HL-60/S4 treated with phorbol 12-myristate 13-acetate at 8.2 ng/mL for 4 days and 3 days (cell line): ENCODE measurements around the gene KRTAP24-1.

Experiments used
- in situ Hi-C: fragments of 300-500 bp; cut with MboI; formaldehyde crosslinking; loops from 2 replicates; pipeline ENCODE4 v1.15.0; 2022; ENCODE audit warnings: low sequenced_read_pairs

Gene KRTAP24-1

GRCh38 chr21:30282850-30283249 lies at the start of gene KRTAP24-1:
TSS of gene KRTAP24-1 (minus strand) at chr21:30282950. CDS start at chr21:30282932, 18 bp downstream.
- in situ Hi-C loops, result no loop called here

GRCh38 chr21:30329203-30329875 lies 46.6 kb upstream of the KRTAP24-1 start:
- in situ Hi-C loops, result no loop called here

- in situ Hi-C loops, result no loop called here
Observed at GRCh38 chr21:30326390-30326789, 43.6 kb upstream of the KRTAP24-1 start.

- in situ Hi-C loops, result no loop called here
Observed at GRCh38 chr21:30320215-30320614, 37.5 kb upstream of the KRTAP24-1 start, which contains the start of gene KRTAP26-1. TSS of gene KRTAP26-1 (minus strand) at chr21:30320315. CDS start at chr21:30320035, 280 bp downstream.

GRCh38 chr21:30315701-30316100 lies 33.0 kb upstream of the KRTAP24-1 start:
- in situ Hi-C loops, result no loop called here

- in situ Hi-C loops, result no loop called here
Observed at GRCh38 chr21:30306884-30307283, 24.1 kb upstream of the KRTAP24-1 start.

GRCh38 chr21:30305136-30305535 lies 22.4 kb upstream of the KRTAP24-1 start:
- in situ Hi-C loops, result no loop called here

- in situ Hi-C loops, result no loop called here
Observed at GRCh38 chr21:30289215-30289614, 6.5 kb upstream of the KRTAP24-1 start, which contains the start of gene KRTAP25-1. TSS of gene KRTAP25-1 (minus strand) at chr21:30289514. CDS start at chr21:30289490, 24 bp downstream.

GRCh38 chr21:30271611-30272010 lies 11.1 kb downstream of the KRTAP24-1 start:
- in situ Hi-C loops, result no loop called here

- in situ Hi-C loops, result no loop called here
Observed at GRCh38 chr21:30271156-30271555, 11.6 kb downstream of the KRTAP24-1 start.

- in situ Hi-C loops, result no loop called here
Observed at GRCh38 chr21:30269803-30270530, 12.8 kb downstream of the KRTAP24-1 start.

GRCh38 chr21:30268608-30269197 lies 14.0 kb downstream of the KRTAP24-1 start:
- in situ Hi-C loops, result no loop called here

GRCh38 chr21:30257773-30258172 lies 25.0 kb downstream of the KRTAP24-1 start:
- in situ Hi-C loops, result no loop called here

- in situ Hi-C loops, result no loop called here
Observed at GRCh38 chr21:30256100-30256499, 26.6 kb downstream of the KRTAP24-1 start.

- in situ Hi-C loops, result no loop called here
Observed at GRCh38 chr21:30255679-30256078, 27.1 kb downstream of the KRTAP24-1 start.

GRCh38 chr21:30251781-30252180 lies 31.0 kb downstream of the KRTAP24-1 start:
- in situ Hi-C loops, result no loop called here

- in situ Hi-C loops, result no loop called here
Observed at GRCh38 chr21:30249936-30250335, 32.8 kb downstream of the KRTAP24-1 start.

- in situ Hi-C loops, result no loop called here
Observed at GRCh38 chr21:30248844-30249243, 33.9 kb downstream of the KRTAP24-1 start.

- in situ Hi-C loops, result no loop called here
Observed at GRCh38 chr21:30245061-30245460, 37.7 kb downstream of the KRTAP24-1 start.

- in situ Hi-C loops, result no loop called here
Observed at GRCh38 chr21:30243691-30244090, 39.1 kb downstream of the KRTAP24-1 start.

GRCh38 chr21:30240661-30241060 lies 42.1 kb downstream of the KRTAP24-1 start:
- in situ Hi-C loops, result no loop called here

- in situ Hi-C loops, result no loop called here
Observed at GRCh38 chr21:30238168-30238567, 44.6 kb downstream of the KRTAP24-1 start.
